Measurements from ENCODE around the gene DYRK1B.
A peak's percentile ranks its signal among the peaks of the same experiment; 100 is the strongest.
"Not testable (repeated sequence)": the region's sequence is repeated elsewhere in the genome, so short reads cannot be mapped to it uniquely, and the experiment has no call there.

DYRK1B gene

DNA sequence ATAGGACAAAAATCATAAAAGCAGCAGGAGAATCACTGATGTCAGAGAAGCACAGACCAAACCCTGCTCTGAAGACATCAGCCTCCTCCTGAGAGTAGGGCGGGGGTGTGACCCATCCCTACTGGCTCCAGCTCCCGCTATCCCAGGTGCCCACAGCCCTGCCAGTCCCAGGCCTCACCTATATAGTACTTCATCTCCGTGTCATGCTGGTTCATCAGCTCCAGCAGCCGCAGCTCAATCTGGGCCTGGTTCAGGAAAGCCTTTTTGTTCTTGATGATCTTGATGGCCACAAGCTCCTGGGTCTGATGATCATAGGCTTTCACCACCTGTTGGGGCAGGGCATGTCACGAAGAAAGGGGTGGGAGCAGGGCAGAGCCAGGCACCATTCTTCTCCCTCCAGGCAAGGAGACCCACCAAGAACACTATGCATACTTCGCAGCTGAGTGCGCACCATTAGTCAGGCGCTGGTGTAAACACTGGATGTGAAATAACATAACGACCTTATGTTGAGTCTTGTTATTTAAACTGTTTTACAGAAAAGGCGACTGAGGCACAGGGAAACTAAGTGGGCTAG lies 4.2 kb downstream of the DYRK1B start:
- no peak for DNase-seq

DNA sequence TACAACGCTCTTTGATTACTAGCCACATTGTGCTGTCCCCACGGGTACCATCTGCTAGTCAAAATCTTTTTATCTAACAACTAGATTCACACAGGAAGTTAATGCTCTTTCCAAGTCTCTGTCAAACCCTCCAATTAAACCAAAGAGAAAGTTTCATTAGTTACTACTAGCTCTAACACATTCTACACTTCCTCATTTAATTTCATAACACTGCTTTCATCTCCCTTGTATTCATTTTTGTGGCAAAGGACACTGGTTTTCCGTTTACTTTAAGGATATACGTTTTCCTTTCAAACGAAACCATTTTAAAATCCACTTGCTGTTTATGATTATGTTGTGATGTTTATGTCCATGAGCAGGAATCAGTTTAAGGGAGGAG lies 5.3 kb downstream of the DYRK1B start:
- DNase-seq: no peak

DNA sequence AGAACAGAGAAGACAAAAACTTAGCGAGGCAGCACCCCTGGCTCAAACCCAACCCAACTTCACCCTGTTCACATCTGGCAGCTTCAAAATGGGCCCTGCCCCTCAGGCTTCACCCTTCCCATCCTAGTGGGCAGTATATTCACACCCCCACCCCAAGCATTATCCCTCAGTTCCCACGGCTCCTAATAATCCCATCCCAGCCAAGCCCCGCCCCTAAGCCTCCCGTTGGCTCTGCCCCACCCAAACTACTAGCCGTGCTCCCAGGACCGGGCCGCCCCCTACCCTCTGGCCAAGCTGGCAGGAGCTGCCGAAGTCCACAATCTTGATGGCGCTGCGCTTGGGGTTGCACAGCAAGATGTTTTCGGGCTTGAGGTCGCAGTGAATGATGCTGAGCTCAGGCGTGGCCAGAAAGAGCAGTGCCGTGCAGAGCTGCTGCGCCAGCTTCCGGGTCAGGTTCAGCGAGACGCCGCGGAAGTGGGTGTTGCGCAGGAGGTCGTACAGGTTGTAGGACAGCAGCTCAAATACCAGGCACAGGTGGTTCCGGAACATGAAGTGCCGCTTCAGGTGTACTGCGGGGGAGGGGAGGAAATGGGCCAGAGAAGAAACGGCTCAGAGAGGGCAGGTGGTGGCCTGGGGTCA lies 5.8 kb downstream of the DYRK1B start:
- no peak for DNase-seq

DNA sequence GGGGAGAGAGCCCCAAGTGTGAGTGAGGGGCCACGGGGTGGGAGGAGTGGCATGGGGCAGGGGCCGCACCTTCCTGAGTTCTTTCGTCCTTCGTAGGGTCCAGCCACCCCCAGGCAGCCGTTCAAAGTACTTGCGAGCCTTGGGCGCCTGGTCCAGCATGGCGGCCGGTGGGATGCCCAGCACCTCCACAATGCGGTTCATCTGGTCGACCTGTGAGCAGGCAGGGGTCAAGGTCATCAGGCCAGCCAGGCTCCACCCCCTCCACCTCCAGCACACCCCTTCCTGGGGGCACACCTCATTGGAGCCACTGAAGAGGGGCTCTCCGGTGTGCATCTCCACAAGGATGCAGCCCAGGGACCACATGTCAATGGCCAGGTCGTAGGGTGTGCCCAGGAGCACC lies 6.7 kb downstream of the DYRK1B start:
- DNase-seq: no peak

DNA sequence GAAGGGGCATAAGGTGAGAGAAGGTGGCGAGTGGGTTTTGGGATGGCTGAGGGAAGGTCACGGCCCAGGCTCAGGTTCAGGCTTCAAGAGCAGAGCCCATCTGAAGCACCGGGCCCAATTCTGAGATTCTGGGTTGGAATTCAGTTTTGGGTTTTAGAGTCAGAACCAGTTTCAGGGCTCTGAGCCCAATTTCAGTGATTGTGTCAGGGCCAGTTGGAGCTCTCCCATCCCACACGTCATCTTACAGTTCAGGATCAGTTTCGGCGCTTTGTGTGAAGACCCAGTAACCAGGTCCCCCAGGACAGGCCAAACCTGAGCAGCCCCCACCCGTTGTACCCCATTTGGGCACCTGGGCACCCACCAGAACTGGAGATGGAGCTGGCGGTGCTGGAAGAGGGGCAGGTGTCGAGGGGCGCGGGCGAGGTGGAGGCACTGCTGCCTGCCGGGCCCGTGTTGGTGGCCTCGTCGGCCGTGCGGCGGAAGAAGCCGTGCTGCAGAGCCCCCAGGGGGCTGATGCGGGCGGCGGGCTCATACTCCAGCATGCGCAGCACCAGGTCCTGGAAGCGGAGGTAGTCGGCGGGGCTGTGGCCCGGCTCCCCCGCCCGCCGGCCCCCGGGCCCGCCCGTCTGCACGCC lies 7.5 kb downstream of the DYRK1B start:
- no peak for DNase-seq

DNA sequence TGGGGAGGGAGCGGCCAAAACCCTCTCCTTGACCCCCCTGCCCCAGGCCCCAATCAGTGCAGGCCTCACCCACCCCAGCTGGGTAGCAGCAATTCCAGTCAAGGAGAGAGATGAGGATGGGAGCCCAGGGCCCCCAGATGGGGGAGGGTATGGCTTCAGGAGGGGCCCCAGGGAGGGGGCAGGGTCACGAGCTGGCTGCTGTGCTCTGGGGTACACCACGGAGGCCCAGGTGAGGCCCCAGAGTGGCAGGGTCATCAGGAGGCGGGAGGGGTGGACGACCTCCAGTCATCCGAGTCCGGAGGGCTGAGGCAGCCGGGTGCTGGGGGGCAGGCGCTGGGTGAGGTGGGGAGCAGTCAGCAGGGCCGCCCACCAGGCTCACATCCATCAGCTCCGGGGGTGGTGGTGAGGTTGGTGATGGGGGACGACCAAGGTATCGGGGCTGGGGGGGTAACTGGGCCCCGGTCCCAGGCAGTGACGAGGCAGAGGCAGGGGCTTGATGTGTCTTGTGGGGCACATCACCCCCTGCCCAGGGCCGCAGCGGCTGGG lies 8.4 kb downstream of the DYRK1B start:
- no peak for DNase-seq

DNA sequence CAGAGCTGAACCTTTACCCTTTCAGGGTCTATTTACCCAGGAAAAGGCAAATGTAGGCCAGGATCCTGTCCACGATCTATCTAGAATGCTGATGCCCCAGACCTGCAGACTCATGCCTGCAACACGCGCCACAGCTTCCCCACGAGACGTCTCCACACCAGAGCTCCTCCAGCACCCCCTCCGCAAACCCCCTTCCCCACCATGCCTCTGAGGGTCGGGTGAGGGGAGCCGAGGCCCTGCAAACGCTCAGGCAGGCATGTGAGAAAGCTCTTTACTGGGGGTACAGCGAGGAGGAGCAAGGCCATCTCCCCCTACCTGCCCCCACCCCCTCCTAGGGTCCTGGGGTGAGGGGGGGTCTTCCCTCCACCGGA lies 8.9 kb downstream of the DYRK1B start:
- no peak for DNase-seq

DNA sequence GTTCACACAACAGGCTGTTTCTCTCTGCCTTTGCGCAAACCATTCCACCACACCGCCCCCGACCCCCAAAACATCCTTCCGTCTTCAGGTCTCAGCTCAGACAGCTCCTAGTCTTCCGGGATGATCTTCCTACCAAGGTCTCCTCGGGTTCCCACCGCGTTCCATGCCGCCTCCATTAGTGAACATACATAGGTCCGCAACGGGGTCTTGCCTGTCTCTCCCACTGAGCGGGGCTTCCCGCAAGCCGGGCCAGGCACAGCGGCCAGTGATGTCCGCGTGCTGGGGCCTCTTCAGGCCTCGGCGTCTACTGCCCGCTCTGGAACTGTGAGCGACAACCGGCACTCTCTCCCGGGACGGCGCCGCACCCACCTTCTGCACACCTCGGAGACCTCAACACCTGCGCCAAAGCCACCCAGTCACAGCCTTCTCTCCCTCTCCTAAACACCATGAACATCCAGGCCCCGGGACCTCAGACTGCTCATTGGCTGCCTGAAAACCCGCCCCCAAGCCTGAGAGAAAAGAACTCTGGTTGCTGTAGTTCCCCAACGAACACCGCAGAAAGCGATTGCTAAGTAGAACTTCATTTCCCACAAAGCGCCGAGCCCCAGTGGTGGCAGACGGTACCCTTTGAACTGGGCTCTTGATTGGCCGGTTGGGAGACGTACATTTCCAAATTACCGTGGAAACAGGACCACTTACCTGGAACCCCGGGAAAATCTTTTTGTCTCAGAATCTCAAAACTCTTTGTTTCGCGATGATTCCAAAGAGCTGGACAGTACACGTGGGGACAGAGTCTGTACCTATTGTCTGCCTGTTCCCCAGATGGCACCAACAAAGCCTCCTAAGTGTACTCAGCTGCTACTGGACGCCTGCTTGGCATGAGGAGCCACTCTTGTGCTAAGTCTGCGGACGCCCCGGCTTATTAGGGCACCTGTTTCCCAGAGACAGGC lies 9.5 kb downstream of the DYRK1B start:
- peak; percentile 92 for DNase-seq

DNA sequence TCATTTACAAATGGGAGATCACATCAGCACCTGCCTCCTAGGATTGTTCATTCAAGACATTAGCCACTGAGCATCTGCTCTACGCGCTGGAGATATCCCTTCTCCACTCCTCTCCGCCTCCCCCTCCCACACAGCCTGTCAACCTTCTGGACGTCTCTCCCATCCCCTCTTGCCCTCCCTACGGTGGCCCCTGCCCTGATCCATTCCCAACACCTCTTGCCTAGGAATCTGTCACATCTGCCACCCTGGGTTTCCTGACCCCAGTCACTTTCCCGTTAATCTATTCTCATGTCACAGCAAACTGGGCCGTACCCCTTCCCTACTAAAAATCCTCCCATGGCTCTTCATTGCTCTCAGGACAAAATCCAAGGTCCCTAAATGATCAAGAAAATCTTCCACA lies 10.3 kb downstream of the DYRK1B start:
- no peak for DNase-seq

DNA sequence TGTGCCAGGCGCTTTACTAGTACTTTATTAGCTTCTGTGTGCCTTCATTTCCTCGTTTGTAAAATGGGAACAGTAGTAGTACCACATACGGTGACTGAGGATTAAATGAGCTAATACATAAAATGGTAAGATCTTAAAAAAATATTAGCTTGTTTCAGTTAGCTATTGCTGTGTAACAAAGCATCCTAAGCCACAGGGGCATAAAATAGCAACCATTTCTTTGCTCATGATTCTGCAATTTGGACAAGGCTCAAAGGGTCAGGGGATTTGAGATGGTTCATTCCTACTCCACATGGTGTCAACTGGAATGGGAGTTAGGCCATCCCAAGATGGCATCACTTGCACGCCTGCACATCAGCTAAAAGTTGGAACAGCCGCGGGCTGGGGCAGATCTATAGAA lies 13.3 kb downstream of the DYRK1B start:
- no peak for DNase-seq

DNA sequence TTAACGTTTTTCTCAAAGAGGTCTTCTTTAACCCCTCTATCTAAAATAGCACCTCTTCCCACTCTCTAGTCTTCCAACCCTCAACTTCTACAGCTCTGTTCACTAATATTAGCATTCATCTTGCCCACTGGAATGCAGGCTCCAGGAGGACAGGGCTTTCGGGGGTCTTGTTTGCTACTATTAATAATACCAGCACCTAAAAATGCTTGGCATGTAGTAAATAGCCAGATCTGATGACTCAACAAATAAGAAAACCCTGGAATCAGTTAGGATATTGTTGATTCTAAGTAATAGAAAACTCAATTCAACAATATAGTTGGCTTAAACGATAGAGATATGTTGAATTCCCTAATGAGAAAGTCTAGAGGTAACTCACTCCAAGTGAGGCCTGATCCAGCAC lies 14.2 kb downstream of the DYRK1B start:
- DNase-seq: no peak

DNA sequence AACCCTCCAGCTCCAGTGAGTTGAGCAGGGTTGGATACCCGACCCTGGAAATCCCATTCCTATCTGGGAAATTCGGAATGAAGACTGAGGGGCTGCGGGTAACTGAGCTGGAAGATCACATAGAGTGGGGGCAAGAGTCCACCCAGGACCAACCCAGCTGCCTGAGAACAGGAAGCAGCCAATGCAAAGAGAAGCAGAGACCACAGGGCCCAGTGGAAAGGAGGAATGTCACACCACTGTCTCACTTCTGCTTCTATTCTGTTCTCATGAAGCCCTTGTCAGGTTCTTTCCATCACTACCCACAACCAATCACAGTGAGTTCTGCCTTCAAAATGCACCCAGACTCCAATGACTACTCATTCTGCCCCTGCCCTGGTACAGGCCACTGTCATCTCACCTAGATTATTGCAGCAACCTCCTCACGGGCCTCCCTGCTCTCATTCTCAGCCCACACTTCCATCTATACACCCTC lies 15.3 kb downstream of the DYRK1B start:
- no peak for DNase-seq

DNA sequence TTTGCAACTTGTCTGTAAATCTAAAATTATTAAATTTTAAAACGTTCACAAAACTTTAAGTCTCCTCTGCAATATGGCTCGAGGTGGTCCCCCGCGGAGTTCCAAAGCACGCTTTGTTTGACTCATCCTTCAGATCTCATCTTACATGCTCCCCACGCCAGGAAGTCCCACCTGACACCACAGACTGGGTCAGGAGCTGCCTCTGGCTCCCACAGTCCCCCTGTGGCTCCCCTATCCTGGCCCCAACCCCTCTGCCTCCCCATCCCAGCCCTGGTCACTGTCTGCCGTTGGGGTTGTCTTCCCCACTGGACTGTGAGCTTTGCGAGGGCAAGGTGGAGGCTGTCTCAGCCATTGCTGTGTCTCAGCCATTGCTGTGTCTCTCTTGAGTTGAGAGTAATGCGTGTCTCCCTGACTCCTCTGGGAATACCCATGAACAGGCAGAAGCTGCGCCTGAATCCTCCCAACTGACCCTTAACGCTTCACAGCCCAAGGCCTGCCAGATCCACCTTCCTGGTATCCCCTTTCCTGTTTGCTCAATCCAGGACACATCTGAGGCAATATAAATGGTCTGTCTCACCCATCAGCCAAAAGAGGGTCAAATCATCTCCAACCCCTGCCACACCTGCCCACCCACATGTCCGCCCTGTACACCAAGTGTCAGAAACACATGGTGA lies 15.9 kb downstream of the DYRK1B start:
- no peak for DNase-seq

DNA sequence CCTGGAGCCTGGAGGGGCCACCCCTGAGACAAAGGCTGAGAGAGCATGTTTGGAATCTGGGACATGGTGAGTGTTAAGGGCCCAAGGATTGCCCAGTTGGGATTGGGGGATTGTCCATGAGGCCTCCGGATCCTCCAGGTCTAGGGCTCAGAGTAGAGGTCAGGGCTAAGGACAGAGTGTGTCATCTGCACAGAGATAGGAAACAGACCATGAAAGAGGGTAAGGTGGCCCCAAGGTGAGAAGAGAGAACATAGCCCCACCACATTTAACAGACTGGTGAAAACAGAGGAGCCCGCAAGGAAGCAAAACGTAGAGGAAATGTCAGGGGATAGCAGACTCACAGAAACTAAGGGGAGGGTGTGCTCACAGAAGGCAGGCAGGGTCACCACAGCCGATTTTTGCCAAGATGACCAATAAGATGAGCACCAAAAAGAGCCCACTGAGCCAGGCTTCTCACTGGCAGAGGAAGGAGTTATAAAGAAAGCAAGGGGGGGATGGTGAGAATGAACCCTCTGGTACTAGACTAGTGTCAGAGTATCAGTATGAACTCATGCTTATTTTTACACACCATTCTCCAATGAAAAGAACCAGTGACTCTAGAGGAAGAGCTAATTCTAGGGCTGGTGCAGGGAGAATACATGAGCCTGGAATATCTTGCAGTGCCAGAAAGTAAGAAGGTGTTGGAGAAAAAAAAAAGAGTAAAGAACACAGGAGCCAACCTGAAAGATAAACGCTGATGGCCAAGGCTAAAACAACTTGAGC lies 17.5 kb downstream of the DYRK1B start:
- DNase-seq: no peak

DNA sequence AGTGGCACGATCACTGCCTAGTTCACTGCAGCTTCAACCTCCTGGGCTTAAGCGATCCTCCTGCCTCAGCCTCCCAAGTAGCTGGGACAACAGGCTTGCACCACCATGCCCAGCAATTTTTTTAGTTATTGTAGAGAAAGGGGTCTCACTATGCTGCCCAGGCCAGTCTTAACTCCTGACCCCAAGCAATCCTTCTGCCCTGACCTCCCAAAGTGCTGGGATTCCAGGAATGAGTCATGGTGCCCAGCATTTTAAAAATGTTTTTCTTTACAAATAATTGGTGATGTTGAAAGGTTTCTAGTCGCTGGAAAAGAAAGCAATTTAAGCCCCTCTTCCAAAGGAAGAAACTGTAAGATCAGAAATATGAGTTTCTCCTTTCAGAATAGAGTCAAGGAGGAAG lies 19.4 kb downstream of the DYRK1B start:
- DNase-seq: no peak

DNA sequence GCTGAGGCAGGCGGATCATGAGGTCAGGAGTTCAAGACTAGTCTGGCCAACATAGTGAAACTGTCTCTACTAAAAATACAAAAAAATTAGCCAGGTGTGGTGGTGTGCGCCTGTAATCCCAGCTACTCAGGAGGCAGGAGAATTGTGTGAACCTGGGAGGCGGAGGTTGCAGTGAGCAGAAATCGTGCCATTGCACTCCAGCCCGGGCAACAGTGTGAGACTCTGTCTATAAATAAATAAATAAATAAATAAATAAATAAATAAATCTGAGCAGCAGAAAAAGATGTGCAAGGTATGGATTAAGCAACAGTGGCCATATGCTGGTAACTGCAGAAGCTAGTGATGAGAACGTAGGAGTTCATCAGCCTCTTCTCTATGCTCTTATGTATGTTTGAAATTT lies 19.9 kb downstream of the DYRK1B start:
- DNase-seq: not testable (repeated sequence)

DNA sequence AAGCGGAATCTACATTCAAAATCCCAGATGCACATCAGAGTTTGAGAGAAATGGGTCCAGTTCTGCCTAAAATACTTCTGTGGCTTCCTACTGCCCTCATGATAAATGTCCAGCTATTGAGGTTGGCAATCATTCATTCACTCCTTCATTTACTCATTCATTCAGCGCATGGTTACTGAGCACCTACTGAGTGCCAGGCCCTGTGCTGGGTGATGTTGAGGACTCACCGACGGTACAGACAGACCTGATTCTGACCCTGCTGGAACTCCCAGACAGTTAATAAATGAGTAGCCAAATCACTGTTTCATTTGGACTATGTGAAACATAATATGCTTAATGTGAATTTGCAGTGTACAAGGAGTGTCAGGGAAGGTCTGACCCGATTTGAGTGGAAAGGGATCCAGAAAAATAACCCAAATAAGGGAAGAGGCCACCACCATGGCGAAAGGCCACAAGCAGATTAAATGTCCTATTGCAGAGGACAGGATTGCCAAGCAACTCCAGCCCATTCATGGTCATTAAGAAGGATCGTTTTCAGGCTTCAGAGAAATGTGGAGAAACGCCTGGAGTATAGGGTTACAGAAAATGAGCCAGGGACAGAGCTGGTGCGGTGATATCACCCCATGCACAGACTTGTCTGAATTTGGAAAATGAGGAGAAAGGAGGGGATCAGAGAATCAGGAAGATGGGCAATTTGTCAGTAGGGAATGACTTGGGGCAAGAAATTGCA lies 20.5 kb downstream of the DYRK1B start:
- DNase-seq: no peak

DNA sequence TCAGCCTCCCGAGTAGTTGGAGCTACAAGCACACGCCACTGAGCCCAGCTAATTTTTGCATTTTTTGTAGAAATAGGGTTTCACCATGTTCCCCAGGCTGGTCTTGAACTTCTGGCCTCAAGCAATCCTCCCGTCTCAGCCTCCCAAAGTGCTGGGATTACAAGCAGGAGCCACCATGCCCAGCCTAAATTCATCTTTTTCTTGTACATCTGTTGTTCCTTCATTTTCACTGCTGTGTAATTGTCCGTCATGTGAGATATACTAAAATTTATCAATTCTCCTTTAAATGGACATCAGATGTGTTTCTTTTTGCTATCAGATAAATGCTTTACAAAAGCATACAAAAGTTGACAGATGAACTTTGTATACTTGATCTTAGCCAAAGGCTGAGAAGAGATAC lies 22.9 kb downstream of the DYRK1B start:
- no peak for DNase-seq

DNA sequence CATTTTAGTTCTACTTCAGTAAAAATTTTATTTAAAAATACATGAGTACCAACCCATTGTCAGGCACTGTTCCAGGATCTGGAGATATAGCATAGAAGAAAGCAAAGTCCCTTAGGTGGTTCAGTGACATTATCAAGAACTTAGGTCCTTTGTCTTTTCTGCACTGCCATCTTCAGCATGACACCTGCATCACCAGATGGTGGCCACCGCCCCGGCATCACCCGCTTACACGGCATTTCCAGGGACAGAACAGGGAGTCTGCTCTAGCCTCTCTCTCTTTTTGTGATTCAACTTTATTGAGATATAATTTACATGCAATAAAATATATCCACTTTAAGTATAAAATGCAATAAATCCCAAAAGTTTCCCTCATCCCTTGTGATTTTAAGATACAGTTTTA lies 23.5 kb downstream of the DYRK1B start:
- no peak for DNase-seq

DNA sequence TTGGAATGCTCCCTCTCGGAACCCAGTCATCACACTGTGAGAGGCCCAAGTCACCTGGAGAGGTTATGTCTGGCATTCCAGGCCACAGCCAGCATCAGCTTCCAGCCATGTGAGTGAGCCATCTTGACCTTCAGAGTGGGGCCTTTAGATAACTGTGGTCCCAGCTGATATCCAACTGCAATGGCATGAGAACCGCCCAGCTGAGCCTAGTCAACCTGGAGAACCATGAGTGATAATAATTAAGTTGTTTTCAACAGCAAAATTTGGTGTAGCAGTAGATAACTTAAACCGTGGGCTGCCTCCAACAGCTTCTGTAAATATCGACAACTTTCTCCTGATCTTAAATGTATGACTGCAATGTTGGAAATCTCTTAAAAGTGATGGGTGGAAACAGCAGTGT lies 24.6 kb downstream of the DYRK1B start:
- no peak for DNase-seq

DNA sequence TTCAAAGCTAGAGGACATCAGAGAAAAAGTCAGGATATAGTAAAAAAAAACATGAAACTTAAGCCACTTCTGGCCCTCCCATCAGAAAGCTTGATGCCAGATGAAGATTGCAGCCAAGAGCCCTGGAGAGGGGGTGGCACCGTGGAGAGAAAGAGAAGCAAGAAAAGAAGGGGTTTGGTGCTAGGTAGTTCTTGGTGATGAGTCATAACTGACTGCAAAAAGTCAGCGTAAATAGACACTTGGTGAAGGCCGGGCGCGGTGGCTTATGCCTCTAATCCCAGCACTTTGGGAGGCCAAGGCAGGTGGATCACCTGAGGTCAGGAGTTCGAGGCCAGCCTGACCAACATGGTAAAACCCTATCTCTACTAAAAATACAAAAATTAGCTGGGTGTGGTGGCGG lies 25.3 kb downstream of the DYRK1B start:
- DNase-seq: not testable (repeated sequence)

All from stimulated activated CD4-positive, alpha-beta T cell treated with anti-CD3 and anti-CD28 coated beads, Interleukin-4, amount 100 ng/mL, for 24 hours (primary cell).